Measurements from ENCODE around the gene GPD2. TPM values are rescaled to one million over a fixed set of nuclear protein-coding genes. Genes with fewer than 3 reads are reported as not detected.

Gene GPD2
- total and polyA plus RNA-seq, 2 of the 4 experiments (the other 2 are of a cell fraction), result 20.4 to 100 TPM

DNA sequence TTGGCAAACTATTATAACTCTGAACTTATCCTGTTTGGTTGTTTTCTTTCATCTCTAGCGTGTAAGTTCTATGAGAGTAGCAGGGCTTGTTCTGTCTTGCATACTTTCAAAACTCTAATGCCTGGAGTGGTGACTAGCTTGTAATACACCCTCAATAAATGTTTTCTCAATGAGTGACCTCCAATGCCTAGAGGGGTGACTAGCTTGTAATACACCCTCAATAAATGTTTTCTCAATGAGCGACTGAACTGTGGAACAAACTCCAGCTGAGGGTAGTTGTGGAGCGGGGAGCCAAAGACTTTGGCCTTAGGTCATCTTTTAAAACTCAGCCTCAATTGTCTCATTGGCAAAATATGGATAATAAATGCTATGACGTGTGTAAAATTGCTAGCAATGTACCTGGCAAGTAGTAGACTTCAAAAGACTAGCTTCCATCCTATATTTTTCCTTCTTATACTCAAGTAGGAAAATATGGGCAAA, 1.8 kb downstream of the GPD2 start:
- Histone ChIP-seq H4K20me1 (ENCODE audit: insufficient read depth, low read length) (no peaks in the 10 kb centered on the region), H2BK120ac (ENCODE audit: low read depth, low read length) (no peak overlapping the region), H3K4me3 (ENCODE audit: insufficient read depth, low read depth, low read length) (no peak overlapping the region), H3K4me1 (ENCODE audit: control insufficient read depth, insufficient read depth, low read length) (peaks cover 16% of the 10 kb centered on the region), H3K79me1 (ENCODE audit: low read depth in 1 of 2, low read length in 2 of 2) (peaks cover 19 to 40% of the 10 kb centered on the region in 2 experiments), H3K9ac (ENCODE audit: low read depth, low read length) (no peak overlapping the region), H3K36me3 (ENCODE audit: control insufficient read depth, insufficient read depth, low read length) (no peaks in the 10 kb centered on the region), H3K4ac (ENCODE audit: low read depth, low read length) (no peak overlapping the region), H2AK9ac (replicated peaks; ENCODE audit: low read depth, low read length, poor library complexity) (no peak overlapping the region), H3K4me2 (ENCODE audit: low read depth, low read length) (peak overlapping the region; percentile 44), H2AFZ (replicated peaks; ENCODE audit: low read length, poor library complexity) (no peak overlapping the region), H4K5ac (ENCODE audit: low read depth, low read length) (no peak overlapping the region), H4K91ac (ENCODE audit: insufficient read depth, low read depth, low read length) (no peak overlapping the region), H3K27me3 (ENCODE audit: control insufficient read depth, insufficient read depth, low read length) (no peaks in the 10 kb centered on the region), H3K23ac (ENCODE audit: low read depth, low read length) (no peak overlapping the region), H3K56ac (ENCODE audit: extremely low read depth, insufficient read depth, low read length) (no peak overlapping the region), H4K8ac (ENCODE audit: low read depth in 2 of 2, low read length in 2 of 2) (no peak overlapping the region), H3K9me1 (ENCODE audit: insufficient read depth, low read length) (peaks cover 3% of the 10 kb centered on the region; the same call in 1 of the 2 replicates), H2BK5ac (ENCODE audit: low read depth, low read length, poor library complexity, severe bottlenecking) (no peak overlapping the region), H2AK5ac (ENCODE audit: low read depth, low read length) (no peak overlapping the region), H2BK20ac (ENCODE audit: low read depth, low read length) (no peak overlapping the region), H3K14ac (replicated peaks; ENCODE audit: low read depth, low read length) (no peak overlapping the region), H3K18ac (ENCODE audit: low read depth, low read length) (0 out of 2 replicates have a peak overlapping the region, but pooled peaks have one; percentile 25), H3K9me3 (ENCODE audit: control insufficient read depth, insufficient read depth, low read length) (no peaks in the 10 kb centered on the region), H3K27ac (ENCODE audit: insufficient read depth, low read length) (no peak overlapping the region), H2BK15ac (ENCODE audit: low read depth, low read length) (no peak overlapping the region)
- CTCF ChIA-PET, result interaction anchor here (1.4 to 1.8 kb wide), 2 partner anchors 26 to 756 kb away, joined by 3 to 6 read pairs; no protein-coding TSS in a partner anchor
- ATAC-seq (ENCODE audit: low read depth) (no peak), DNase-seq (no peak)
- BruUV-seq (replicated peaks), result no TSS peak
- dilution Hi-C loops (cut with HindIII; ENCODE audit: low sequenced_read_pairs, unreplicated experiment) (no loop called here), in situ Hi-C loops (cut with MboI; ENCODE audit: low sequenced_read_pairs) (no loop called here), intact Hi-C loops (cut with micrococcal nuclease) (loop anchor here (2.0 kb wide), 1 partner anchor 97 kb away; no protein-coding TSS in a partner anchor)
- POLR2A ChIA-PET (ENCODE audit: unreplicated experiment), result no interaction called here
- TF ChIP-seq BHLHE40 (IDR thresholded peaks at IDR 0.05; ENCODE audit: low read depth, low read length), result no peak
- no peak for TF ChIP-seq RCOR1 (IDR thresholded peaks at IDR 0.05; ENCODE audit: insufficient replicate concordance, low read length)
- TF ChIP-seq MAZ (IDR thresholded peaks at IDR 0.05; ENCODE audit: borderline replicate concordance, low read depth, low read length), result no peak
- TF ChIP-seq, protein P1, sequence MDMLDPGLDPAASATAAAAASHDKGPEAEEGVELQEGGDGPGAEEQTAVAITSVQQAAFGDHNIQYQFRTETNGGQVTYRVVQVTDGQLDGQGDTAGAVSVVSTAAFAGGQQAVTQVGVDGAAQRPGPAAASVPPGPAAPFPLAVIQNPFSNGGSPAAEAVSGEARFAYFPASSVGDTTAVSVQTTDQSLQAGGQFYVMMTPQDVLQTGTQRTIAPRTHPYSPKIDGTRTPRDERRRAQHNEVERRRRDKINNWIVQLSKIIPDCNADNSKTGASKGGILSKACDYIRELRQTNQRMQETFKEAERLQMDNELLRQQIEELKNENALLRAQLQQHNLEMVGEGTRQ (IDR thresholded peaks at IDR 0.05; ENCODE audit: low read depth, low read length), result no peak
- TF ChIP-seq MAFK (IDR thresholded peaks at IDR 0.05; ENCODE audit: low read depth, low read length), result no peak
- WGBS, 2 experiments (ENCODE audit: extremely low coverage in 2 of 2, insufficient read length in 1 of 2), result no CpG with 5 or more reads among the region's 4 CpGs

All from IMR-90 (cell line).